H7 (cell line): ENCODE measurements around the gene TCHHL1. TPM values are rescaled to one million over a fixed set of nuclear protein-coding genes. Genes with fewer than 3 reads are reported as not detected.

Source experiments
- DNase-seq: peaks from one replicate; pipeline ENCODE4 v3.0.0; 2012
- H3K27me3 ChIP-seq: 2 replicates; pipeline ENCODE4 v1.6.0; 2011; ENCODE audit warnings: mild to moderate bottlenecking, low read length; ENCODE audit not compliant: control insufficient read depth, insufficient read depth
- H3K36me3 ChIP-seq: replicated peaks from 2 replicates; pipeline ENCODE4 v1.5.1; 2011; ENCODE audit warnings: low read length; ENCODE audit not compliant: control insufficient read depth, insufficient read depth
- H3K4me3 ChIP-seq: 2 replicates; pipeline ENCODE4 v1.5.1; 2011; ENCODE audit warnings: low read depth, mild to moderate bottlenecking, control low read depth, low read length, moderate library complexity; ENCODE audit not compliant: insufficient read depth
- total RNA-seq: library from RNA; depleted of rRNA; stranded (reverse); fragments of >200 nt; shearing (Covaris generic); gene quantifications from 2 replicates; pipeline ENCODE4 v1.2.3, GENCODE V29; 2014; rRNA removed

TCHHL1 gene
- total RNA-seq: not detected in 2 replicates

- no peak within 1 kb of the TSS for H3K4me3 ChIP-seq
- DNase-seq: no peak
- H3K27me3 ChIP-seq: no peaks in the 10 kb centered on the region; the same call in 1 of the 2 replicates
- H3K36me3 ChIP-seq: no peaks in the 10 kb centered on the region
These were observed at the start of gene TCHHL1 for GRCh38 chr1:152089014-152089674. Gene TCHHL1, minus strand, starts transcription at chr1:152089064. Its CDS starts 921 bp downstream, at chr1:152088143.

GRCh38 chr1:152137215-152137614, 48.4 kb upstream of the TCHHL1 start:
- Histone ChIP-seq H3K27me3 (no peaks in the 10 kb centered on the region), H3K36me3 (no peaks in the 10 kb centered on the region), H3K4me3 (no peak overlapping the region)
- no peak for DNase-seq

- Histone ChIP-seq H3K27me3 (no peaks in the 10 kb centered on the region; the same call in 1 of the 2 replicates), H3K4me3 (no peak overlapping the region), H3K36me3 (no peaks in the 10 kb centered on the region)
- no peak for DNase-seq
These were observed 41.3 kb upstream of the TCHHL1 start for GRCh38 chr1:152130186-152130585.

- no peak overlapping the region for H3K4me3 ChIP-seq
- H3K36me3 ChIP-seq: no peaks in the 10 kb centered on the region
- no peak for DNase-seq
- no peaks in the 10 kb centered on the region; the same call in 1 of the 2 replicates for H3K27me3 ChIP-seq
These were observed 38.8 kb upstream of the TCHHL1 start for GRCh38 chr1:152127673-152128072.

GRCh38 chr1:152125834-152126443, 37.1 kb upstream of the TCHHL1 start:
- Histone ChIP-seq H3K27me3 (no peaks in the 10 kb centered on the region; the same call in 1 of the 2 replicates), H3K4me3 (no peak overlapping the region), H3K36me3 (no peaks in the 10 kb centered on the region)
- no peak for DNase-seq

- H3K36me3 ChIP-seq: no peaks in the 10 kb centered on the region
- DNase-seq: no peak
- H3K27me3 ChIP-seq: peaks cover 3% of the 10 kb centered on the region; the same call in 1 of the 2 replicates
- no peak overlapping the region for H3K4me3 ChIP-seq
These were observed 30.1 kb upstream of the TCHHL1 start for GRCh38 chr1:152118915-152119314.

GRCh38 chr1:152115344-152115743, 26.5 kb upstream of the TCHHL1 start, which contains the start of gene TCHH:
Gene TCHH, minus strand, starts transcription at chr1:152115444. Its CDS starts 1,364 bp downstream, at chr1:152114080.
- Histone ChIP-seq H3K36me3 (no peaks in the 10 kb centered on the region), H3K27me3 (peaks cover 36% of the 10 kb centered on the region), H3K4me3 (no peak within 1 kb of the TSS)
- no peak for DNase-seq

GRCh38 chr1:152112885-152113432, 24.1 kb upstream of the TCHHL1 start:
- H3K27me3 ChIP-seq: peaks cover 59% of the 10 kb centered on the region
- no peak for DNase-seq
- no peak overlapping the region for H3K4me3 ChIP-seq
- H3K36me3 ChIP-seq: no peaks in the 10 kb centered on the region

- H3K36me3 ChIP-seq: no peaks in the 10 kb centered on the region
- H3K4me3 ChIP-seq: no peak overlapping the region
- peaks cover 66% of the 10 kb centered on the region for H3K27me3 ChIP-seq
- peak; percentile 17 for DNase-seq
These were observed 23.4 kb upstream of the TCHHL1 start for GRCh38 chr1:152112101-152112884.

- peak; percentile 68 for DNase-seq
These were observed 22.7 kb upstream of the TCHHL1 start for GRCh38 chr1:152111515-152111968.

GRCh38 chr1:152110860-152111514, 22.1 kb upstream of the TCHHL1 start:
- Histone ChIP-seq H3K36me3 (no peaks in the 10 kb centered on the region), H3K27me3 (peaks cover 79% of the 10 kb centered on the region), H3K4me3 (no peak overlapping the region; the same call in 1 of the 2 replicates)
- peak; percentile 61 for DNase-seq

More at GRCh38 chr1:152111515-152111968, 22.7 kb upstream of the TCHHL1 start:
- Histone ChIP-seq H3K36me3 (no peaks in the 10 kb centered on the region), H3K27me3 (peaks cover 74% of the 10 kb centered on the region), H3K4me3 (no peak overlapping the region)

GRCh38 chr1:152110365-152110859, 21.5 kb upstream of the TCHHL1 start:
- DNase-seq: peak; percentile 59
- no peaks in the 10 kb centered on the region for H3K36me3 ChIP-seq
- H3K4me3 ChIP-seq: no peak overlapping the region
- H3K27me3 ChIP-seq: peaks cover 83% of the 10 kb centered on the region

GRCh38 chr1:152109998-152110294, 21.1 kb upstream of the TCHHL1 start:
- Histone ChIP-seq H3K4me3 (no peak overlapping the region), H3K27me3 (peaks cover 84% of the 10 kb centered on the region), H3K36me3 (no peaks in the 10 kb centered on the region)
- no peak for DNase-seq
